NOMO-1 treated with dmso at 0.1 percent for 144 hours (cell line): ENCODE measurements around the gene ENDOV.

Experiments used
- DNase-seq: peaks from one replicate; lab custom pipeline; 2025; ENCODE audit not compliant: unreplicated experiment; lab: John Stamatoyannopoulos, UW

The ENDOV gene

GRCh38 chr17:80414508-80414802 is 512 bp upstream of the ENDOV start:
- no peak for DNase-seq

GRCh38 chr17:80415626-80416137 is 715 bp downstream of the ENDOV start:
- no peak for DNase-seq

DNA sequence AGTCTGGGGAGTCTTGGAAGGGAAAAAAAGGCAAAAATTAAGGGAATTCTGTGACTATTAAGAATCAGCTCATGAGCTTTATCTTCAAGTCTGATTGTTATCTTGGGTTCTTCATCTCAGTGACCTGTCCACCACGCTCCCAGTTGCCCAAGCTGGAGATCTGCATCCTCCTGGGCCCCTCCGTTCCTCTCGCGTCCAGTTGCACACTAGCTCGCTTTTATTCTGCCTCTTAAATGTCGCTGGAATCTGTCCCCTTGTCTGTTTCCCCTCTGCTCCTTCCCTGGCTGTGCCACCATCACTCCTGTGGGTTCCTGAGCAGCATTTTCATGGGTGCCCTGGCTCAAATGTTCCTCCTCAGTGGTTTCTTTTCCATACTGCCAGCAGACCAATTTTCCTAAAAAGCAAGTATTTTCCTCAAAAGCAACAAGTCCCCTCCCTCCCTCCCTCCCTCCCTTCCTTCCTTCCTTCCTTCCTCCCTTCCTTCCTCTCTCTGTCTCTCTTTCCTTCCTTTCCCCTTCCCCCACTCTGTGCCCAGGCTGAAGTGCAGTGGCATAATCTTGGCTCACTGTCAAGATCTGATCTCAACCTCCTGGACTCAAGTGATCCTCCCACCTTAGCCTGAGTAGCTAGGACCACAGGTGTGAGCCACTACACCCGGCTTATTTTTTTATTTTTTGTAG is 1.4 kb downstream of the ENDOV start:
- DNase-seq = no peak

- DNase-seq = no peak
Observed at GRCh38 chr17:80416940-80417293, 1.9 kb downstream of the ENDOV start.

DNA sequence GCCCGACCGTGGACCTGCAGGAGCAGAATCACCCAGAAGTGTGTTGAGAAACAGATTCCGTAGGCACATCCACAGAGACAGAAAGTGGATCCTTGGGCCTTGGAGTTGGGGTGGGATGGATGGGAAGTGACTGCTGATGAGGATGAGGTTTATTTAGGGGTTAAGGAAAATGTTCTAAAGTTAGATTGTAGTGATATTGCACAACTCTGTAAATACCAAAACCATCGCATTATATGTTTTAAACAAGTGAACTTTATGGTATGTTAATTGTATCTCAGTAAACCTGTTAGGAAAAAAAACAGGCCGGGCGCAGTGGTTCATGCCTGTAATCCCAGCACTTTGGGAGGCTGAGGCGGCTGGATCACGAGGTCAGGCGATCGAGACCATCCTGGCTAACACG is 3.6 kb downstream of the ENDOV start:
- DNase-seq = no peak

DNA sequence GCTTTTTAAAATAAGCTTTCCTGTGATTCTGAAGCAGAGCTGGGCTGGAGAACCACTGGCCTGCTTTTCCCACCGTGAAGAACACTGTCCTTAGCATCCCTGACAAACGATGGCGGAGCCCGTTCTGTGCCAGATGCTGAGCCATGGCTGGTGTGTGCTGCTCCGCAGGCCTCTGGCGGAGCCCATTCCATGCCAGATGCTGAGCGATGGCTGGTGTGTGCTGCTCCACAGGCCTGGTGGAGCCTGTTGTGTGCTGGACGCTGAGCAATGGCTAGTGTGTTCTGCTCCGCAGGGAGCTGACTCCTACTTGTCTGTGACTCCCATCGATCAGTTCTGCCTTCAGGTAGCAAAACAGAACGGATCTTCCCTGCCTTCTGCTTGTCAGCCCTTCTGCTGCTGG is 4.3 kb downstream of the ENDOV start:
- no peak for DNase-seq

GRCh38 chr17:80421381-80422090 is 6.6 kb downstream of the ENDOV start:
- no peak for DNase-seq

- DNase-seq = no peak
Observed at GRCh38 chr17:80422276-80422675, 7.3 kb downstream of the ENDOV start.

GRCh38 chr17:80422981-80423380 is 8.0 kb downstream of the ENDOV start:
- DNase-seq = no peak

DNA sequence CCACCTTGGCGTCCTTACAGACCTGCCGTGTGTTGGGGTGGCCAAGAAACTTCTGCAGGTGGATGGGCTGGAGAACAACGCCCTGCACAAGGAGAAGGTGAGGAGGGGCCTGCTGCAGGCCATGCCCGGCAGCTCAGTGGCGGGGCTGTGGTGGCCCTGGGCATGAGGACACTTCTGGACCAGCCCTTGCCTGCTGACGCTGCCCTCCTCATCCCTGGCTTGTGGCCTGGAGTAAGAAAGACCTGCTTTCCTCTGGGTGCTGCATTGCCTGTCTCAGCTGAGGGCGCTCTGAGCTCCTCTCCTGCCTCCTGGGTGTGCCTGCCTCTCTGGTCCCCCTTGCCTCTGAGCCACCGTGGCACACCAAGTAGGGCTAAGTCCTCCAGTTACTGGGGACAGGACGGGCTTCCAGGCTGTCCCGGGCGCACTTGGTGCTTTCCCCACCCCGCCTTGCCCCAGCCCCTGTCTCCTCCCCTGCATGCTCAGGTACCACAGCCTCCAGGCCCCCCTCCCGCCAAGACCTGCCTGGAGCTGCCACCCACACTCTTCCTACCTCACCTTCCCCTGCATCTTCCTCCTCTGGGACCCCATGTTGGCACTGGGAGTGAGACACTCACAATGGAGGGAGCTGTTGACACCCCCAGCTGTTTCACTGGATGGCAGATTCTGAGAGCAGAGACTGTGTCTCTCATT is 8.7 kb downstream of the ENDOV start:
- no peak for DNase-seq

- no peak for DNase-seq
Observed at GRCh38 chr17:80424261-80424660, 9.3 kb downstream of the ENDOV start.

- no peak for DNase-seq
Observed at GRCh38 chr17:80424878-80425765, 10.2 kb downstream of the ENDOV start.

GRCh38 chr17:80425835-80426426 is 11.0 kb downstream of the ENDOV start:
- DNase-seq = no peak

GRCh38 chr17:80426671-80427326 is 11.8 kb downstream of the ENDOV start:
- no peak for DNase-seq

DNA sequence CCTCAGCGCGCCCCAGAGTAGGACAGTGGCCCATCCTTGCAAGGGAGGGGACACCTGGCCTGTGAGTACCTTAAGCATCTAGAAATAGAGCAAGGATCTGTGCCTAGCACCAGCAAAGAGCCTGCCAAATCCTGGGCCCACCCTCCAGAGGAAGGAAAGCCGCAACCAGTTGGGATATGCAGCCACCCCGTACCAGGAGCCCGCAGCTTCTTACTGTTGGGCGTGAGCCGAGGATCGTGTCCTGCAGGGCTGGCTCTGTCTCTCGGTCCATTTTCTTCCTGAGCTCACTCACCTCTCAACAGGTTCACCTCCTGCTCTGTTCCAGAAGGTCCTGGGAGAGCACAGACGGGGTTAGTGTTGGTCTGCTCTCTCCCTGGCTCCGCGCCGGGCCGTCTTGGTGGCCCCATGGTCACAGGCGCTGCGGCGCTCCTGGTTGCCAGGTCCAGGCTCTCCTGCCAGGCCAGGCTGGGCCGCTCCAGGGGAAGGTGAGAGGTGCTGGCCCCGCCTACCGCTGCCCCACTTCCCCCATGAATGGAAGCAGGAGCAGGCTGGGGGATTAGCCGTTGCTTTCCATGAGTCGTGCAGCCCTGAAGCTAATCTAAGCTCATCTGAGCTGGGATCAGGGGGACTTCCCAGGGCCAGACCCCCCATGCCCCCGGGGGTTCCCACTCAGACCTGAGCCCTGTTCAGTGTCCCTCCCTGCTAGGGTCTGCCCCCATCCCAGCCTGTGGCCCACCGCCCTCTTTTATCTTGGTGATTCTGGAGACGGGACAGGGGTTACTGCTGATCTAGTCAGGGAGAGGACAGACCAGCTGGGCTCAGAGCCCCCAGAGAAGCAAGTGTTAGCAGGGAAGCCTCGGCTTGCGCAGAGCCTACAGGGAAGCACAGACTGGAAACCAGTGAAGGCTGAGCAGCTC is 12.7 kb downstream of the ENDOV start:
- DNase-seq = no peak

DNA sequence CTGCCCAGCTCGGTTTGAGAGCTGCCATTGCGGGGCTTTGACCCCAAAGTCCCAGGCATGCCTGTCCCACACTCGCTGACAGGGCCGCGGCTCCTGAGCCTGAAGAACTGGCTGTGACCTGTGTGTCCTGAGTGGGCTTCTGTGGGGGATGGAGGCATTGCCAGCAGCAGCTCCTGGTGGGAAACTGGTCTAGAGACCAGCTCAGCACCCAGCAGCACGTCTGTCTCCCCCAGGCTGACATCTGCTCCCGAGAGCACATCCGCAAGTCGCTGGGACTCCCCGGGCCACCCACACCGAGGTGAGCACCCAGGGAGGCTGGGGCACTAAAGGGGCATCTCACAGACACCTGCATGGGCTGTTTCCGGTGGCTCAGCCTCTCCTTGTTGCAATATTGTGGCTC is 13.4 kb downstream of the ENDOV start:
- DNase-seq = no peak

GRCh38 chr17:80428796-80429195 is 13.8 kb downstream of the ENDOV start:
- no peak for DNase-seq

DNA sequence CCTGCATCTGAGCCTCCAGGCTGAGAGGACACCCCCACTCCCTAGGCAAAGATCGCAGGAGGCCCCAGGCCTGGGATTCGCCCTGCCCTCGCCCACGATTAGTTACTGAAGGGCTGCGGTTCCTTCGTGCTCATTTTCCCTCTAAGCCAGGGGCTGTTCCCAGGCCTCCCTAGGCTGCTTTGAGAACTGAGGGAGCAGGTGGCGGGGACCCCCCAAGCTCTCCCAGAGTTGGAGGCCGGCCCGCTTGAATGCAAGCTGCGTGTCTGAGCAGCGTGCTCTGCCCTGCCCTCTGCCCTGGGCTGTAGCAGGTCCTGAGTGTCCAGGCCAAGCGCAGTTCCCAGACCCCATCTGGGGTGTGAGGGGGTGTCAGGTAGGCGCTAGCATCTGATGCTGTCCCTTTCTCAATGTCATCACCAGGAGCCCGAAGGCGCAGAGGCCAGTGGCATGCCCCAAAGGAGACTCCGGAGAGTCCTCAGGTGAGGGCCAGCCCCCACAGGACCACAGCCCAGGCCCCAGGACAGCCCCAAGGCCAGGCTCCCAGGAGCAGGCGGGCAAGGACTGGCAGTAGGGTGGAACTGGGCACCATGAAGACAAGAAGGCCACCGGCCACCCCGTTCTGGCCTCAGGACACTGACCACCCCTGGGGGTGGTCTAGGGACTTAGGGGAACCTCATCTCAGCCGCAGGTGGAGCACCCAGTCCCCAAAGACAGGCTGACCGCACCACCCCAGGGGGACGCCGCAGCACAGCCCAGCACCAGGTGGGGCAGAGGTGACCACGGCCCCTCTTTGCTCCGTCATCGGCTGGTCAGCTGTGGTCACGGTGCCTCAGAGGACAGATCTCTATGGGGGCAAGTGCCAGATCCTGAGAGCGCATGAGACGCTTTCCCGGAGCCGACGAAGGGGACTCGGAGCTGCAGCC is 14.6 kb downstream of the ENDOV start:
- no peak for DNase-seq
